ENCODE results near the gene HKDC1.
"Not testable (repeated sequence)": the region's sequence is repeated elsewhere in the genome, so short reads cannot be mapped to it uniquely, and the experiment has no call there.

The HKDC1 gene

GRCh38 chr10:69220041-69220451 lies at the start of gene HKDC1:
HKDC1 (plus strand) TSS chr10:69220332; CDS start chr10:69220436, 104 bp downstream.
- Histone ChIP-seq H3K36me3 (ENCODE audit: control insufficient read depth in 2 of 2, insufficient read depth in 2 of 2, low read length in 2 of 2) (no peaks in the 10 kb centered on the region), H3K9me3 (ENCODE audit: control insufficient read depth in 2 of 2, low read length in 2 of 2) (no peaks in the 10 kb centered on the region), H3K9ac (ENCODE audit: low read length in 2 of 2) (no peak within 1 kb of the TSS), H3K27me3 (ENCODE audit: control insufficient read depth in 1 of 2, insufficient read depth in 2 of 2, low read length in 2 of 2) (peaks cover 0 to 2% of the 10 kb centered on the region in 2 donors), H3K4me1 (ENCODE audit: control insufficient read depth, insufficient read depth, low read length) (no peaks in the 10 kb centered on the region), H3K4me3 (ENCODE audit: low read length in 2 of 2) (no peak within 1 kb of the TSS), H3K27ac (ENCODE audit: low read length) (no peak within 1 kb of the TSS)

- Histone ChIP-seq H3K4me1 (ENCODE audit: control insufficient read depth, insufficient read depth, low read length) (no peaks in the 10 kb centered on the region), H3K27me3 (ENCODE audit: control insufficient read depth in 1 of 2, insufficient read depth in 2 of 2, low read length in 2 of 2) (no peaks in the 10 kb centered on the region), H3K27ac (ENCODE audit: low read length) (no peak overlapping the region), H3K9me3 (ENCODE audit: control insufficient read depth in 2 of 2, low read length in 2 of 2) (no peaks in the 10 kb centered on the region), H3K36me3 (ENCODE audit: control insufficient read depth in 2 of 2, insufficient read depth in 2 of 2, low read length in 2 of 2) (peaks cover 3 to 10% of the 10 kb centered on the region in 2 donors), H3K9ac (ENCODE audit: low read length in 2 of 2) (no peak overlapping the region), H3K4me3 (ENCODE audit: low read length in 2 of 2) (no peak overlapping the region)
Measured at GRCh38 chr10:69172241-69172982, 47.7 kb upstream of the HKDC1 start.

GRCh38 chr10:69175326-69175725 lies 44.8 kb upstream of the HKDC1 start:
- H3K27ac ChIP-seq (ENCODE audit: low read length); H3K36me3 ChIP-seq (ENCODE audit: control insufficient read depth in 2 of 2, insufficient read depth in 2 of 2, low read length in 2 of 2); H3K9ac ChIP-seq (ENCODE audit: low read length in 2 of 2); H3K9me3 ChIP-seq (ENCODE audit: control insufficient read depth in 2 of 2, low read length in 2 of 2); H3K27me3 ChIP-seq (ENCODE audit: control insufficient read depth in 1 of 2, insufficient read depth in 2 of 2, low read length in 2 of 2); H3K4me3 ChIP-seq (ENCODE audit: low read length in 2 of 2); H3K4me1 ChIP-seq (ENCODE audit: control insufficient read depth, insufficient read depth, low read length): not testable (repeated sequence)

- Histone ChIP-seq H3K4me3 (ENCODE audit: low read length in 2 of 2) (no peak overlapping the region), H3K4me1 (ENCODE audit: control insufficient read depth, insufficient read depth, low read length) (peaks cover 11% of the 10 kb centered on the region), H3K27ac (ENCODE audit: low read length) (no peak overlapping the region), H3K27me3 (ENCODE audit: control insufficient read depth in 1 of 2, insufficient read depth in 2 of 2, low read length in 2 of 2) (no peaks in the 10 kb centered on the region), H3K9me3 (ENCODE audit: control insufficient read depth in 2 of 2, low read length in 2 of 2) (no peaks in the 10 kb centered on the region), H3K36me3 (ENCODE audit: control insufficient read depth in 2 of 2, insufficient read depth in 2 of 2, low read length in 2 of 2) (peaks cover 0 to 5% of the 10 kb centered on the region in 2 donors), H3K9ac (ENCODE audit: low read length in 2 of 2) (no peak overlapping the region)
Measured at GRCh38 chr10:69176823-69177222, 43.3 kb upstream of the HKDC1 start.

- H3K27me3 ChIP-seq (ENCODE audit: control insufficient read depth in 1 of 2, insufficient read depth in 2 of 2, low read length in 2 of 2), result no peaks in the 10 kb centered on the region
- H3K36me3 ChIP-seq (ENCODE audit: control insufficient read depth in 2 of 2, insufficient read depth in 2 of 2, low read length in 2 of 2), result peaks cover 7 to 10% of the 10 kb centered on the region in 2 donors
- peak overlapping the region; percentile 100 for H3K4me3 ChIP-seq (ENCODE audit: low read length in 2 of 2)
- H3K9me3 ChIP-seq (ENCODE audit: control insufficient read depth in 2 of 2, low read length in 2 of 2), result no peaks in the 10 kb centered on the region
- H3K27ac ChIP-seq (ENCODE audit: low read length), result peak overlapping the region; percentile 95
- H3K4me1 ChIP-seq (ENCODE audit: control insufficient read depth, insufficient read depth, low read length), result peaks cover 11% of the 10 kb centered on the region
- H3K9ac ChIP-seq (ENCODE audit: low read length in 2 of 2), result peak overlapping the region; percentile 99 to 100
Measured at GRCh38 chr10:69179089-69179742, 40.9 kb upstream of the HKDC1 start.

GRCh38 chr10:69179743-69180524 lies 40.2 kb upstream of the HKDC1 start, which contains the start of gene SUPV3L1:
SUPV3L1 (plus strand) TSS chr10:69180234; CDS start chr10:69180292, 58 bp downstream.
- H3K27ac ChIP-seq (ENCODE audit: low read length), result peak within 1 kb of the TSS; percentile 95
- peak within 1 kb of the TSS; percentile 100 for H3K4me3 ChIP-seq (ENCODE audit: low read length in 2 of 2)
- peak within 1 kb of the TSS; percentile 99 to 100 for H3K9ac ChIP-seq (ENCODE audit: low read length in 2 of 2)
- peaks cover 10% of the 10 kb centered on the region in 2 donors for H3K36me3 ChIP-seq (ENCODE audit: control insufficient read depth in 2 of 2, insufficient read depth in 2 of 2, low read length in 2 of 2)
- H3K4me1 ChIP-seq (ENCODE audit: control insufficient read depth, insufficient read depth, low read length), result peaks cover 11% of the 10 kb centered on the region
- no peaks in the 10 kb centered on the region for H3K27me3 ChIP-seq (ENCODE audit: control insufficient read depth in 1 of 2, insufficient read depth in 2 of 2, low read length in 2 of 2)
- H3K9me3 ChIP-seq (ENCODE audit: control insufficient read depth in 2 of 2, low read length in 2 of 2), result no peaks in the 10 kb centered on the region

GRCh38 chr10:69180525-69181204 lies 39.5 kb upstream of the HKDC1 start:
- Histone ChIP-seq H3K4me1 (ENCODE audit: control insufficient read depth, insufficient read depth, low read length) (peaks cover 11% of the 10 kb centered on the region), H3K27ac (ENCODE audit: low read length) (peak overlapping the region; percentile 95), H3K36me3 (ENCODE audit: control insufficient read depth in 2 of 2, insufficient read depth in 2 of 2, low read length in 2 of 2) (peaks cover 10% of the 10 kb centered on the region in 2 donors), H3K27me3 (ENCODE audit: control insufficient read depth in 1 of 2, insufficient read depth in 2 of 2, low read length in 2 of 2) (no peaks in the 10 kb centered on the region), H3K4me3 (ENCODE audit: low read length in 2 of 2) (peak overlapping the region; percentile 100), H3K9ac (ENCODE audit: low read length in 2 of 2) (peak overlapping the region; percentile 99 to 100), H3K9me3 (ENCODE audit: control insufficient read depth in 2 of 2, low read length in 2 of 2) (no peaks in the 10 kb centered on the region)

- Histone ChIP-seq H3K27me3 (ENCODE audit: control insufficient read depth in 1 of 2, insufficient read depth in 2 of 2, low read length in 2 of 2) (no peaks in the 10 kb centered on the region), H3K4me1 (ENCODE audit: control insufficient read depth, insufficient read depth, low read length) (peaks cover 11% of the 10 kb centered on the region), H3K36me3 (ENCODE audit: control insufficient read depth in 2 of 2, insufficient read depth in 2 of 2, low read length in 2 of 2) (peaks cover 13 to 15% of the 10 kb centered on the region in 2 donors), H3K9me3 (ENCODE audit: control insufficient read depth in 2 of 2, low read length in 2 of 2) (no peaks in the 10 kb centered on the region), H3K27ac (ENCODE audit: low read length) (no peak overlapping the region), H3K4me3 (ENCODE audit: low read length in 2 of 2) (peak overlapping the region; percentile 100), H3K9ac (ENCODE audit: low read length in 2 of 2) (peak overlapping the region; percentile 0 to 99)
Measured at GRCh38 chr10:69181433-69181832, 38.7 kb upstream of the HKDC1 start.

- H3K4me1 ChIP-seq (ENCODE audit: control insufficient read depth, insufficient read depth, low read length), result peaks cover 11% of the 10 kb centered on the region
- H3K36me3 ChIP-seq (ENCODE audit: control insufficient read depth in 2 of 2, insufficient read depth in 2 of 2, low read length in 2 of 2), result peaks cover 18% of the 10 kb centered on the region in 2 donors
- H3K27me3 ChIP-seq (ENCODE audit: control insufficient read depth in 1 of 2, insufficient read depth in 2 of 2, low read length in 2 of 2), result no peaks in the 10 kb centered on the region
- H3K9me3 ChIP-seq (ENCODE audit: control insufficient read depth in 2 of 2, low read length in 2 of 2), result no peaks in the 10 kb centered on the region
- H3K4me3 ChIP-seq (ENCODE audit: low read length in 2 of 2), result no peak overlapping the region
- no peak overlapping the region for H3K27ac ChIP-seq (ENCODE audit: low read length)
- H3K9ac ChIP-seq (ENCODE audit: low read length in 2 of 2), result no peak overlapping the region
Measured at GRCh38 chr10:69182005-69182404, 38.1 kb upstream of the HKDC1 start.

- no peak overlapping the region for H3K9ac ChIP-seq (ENCODE audit: low read length in 2 of 2)
- H3K27me3 ChIP-seq (ENCODE audit: control insufficient read depth in 1 of 2, insufficient read depth in 2 of 2, low read length in 2 of 2), result no peaks in the 10 kb centered on the region
- no peak overlapping the region for H3K4me3 ChIP-seq (ENCODE audit: low read length in 2 of 2)
- peaks cover 30 to 31% of the 10 kb centered on the region in 2 donors for H3K36me3 ChIP-seq (ENCODE audit: control insufficient read depth in 2 of 2, insufficient read depth in 2 of 2, low read length in 2 of 2)
- H3K9me3 ChIP-seq (ENCODE audit: control insufficient read depth in 2 of 2, low read length in 2 of 2), result no peaks in the 10 kb centered on the region
- H3K4me1 ChIP-seq (ENCODE audit: control insufficient read depth, insufficient read depth, low read length), result no peaks in the 10 kb centered on the region
- no peak overlapping the region for H3K27ac ChIP-seq (ENCODE audit: low read length)
Measured at GRCh38 chr10:69186524-69186923, 33.6 kb upstream of the HKDC1 start.

All from stomach smooth muscle (tissue), 2 donors.